HepG2 (cell line): Measurements from ENCODE around the gene TMEM100. TPM values are rescaled to one million over a fixed set of nuclear protein-coding genes. Genes with fewer than 3 reads are reported as not detected.

Source experiments
- ATAC-seq: fragments of 200-7000 bp; cut with Tn5 transposase; 3 replicates; pipeline ENCODE4 v1.9.1; 2020; ENCODE audit warnings: mild to moderate bottlenecking, moderate library complexity
- BruUV-seq: library from RNA; stranded (reverse); fragments of 400-500 nt; replicated peaks from 2 replicates; lab custom pipeline; 2021; lab: Mats Ljungman, UMichigan
- CTCF ChIA-PET: fragments of 300-600 bp; formaldehyde crosslinking; extraction: SDS; loops from one replicate; lab custom pipeline; 2021; ENCODE audit warnings: low total read pairs, inconsistent platforms, low intra/inter-chr PET ratio; lab: Yijun Ruan, JAX
- POLR2A ChIA-PET: fragments of 350-600 bp; sonication (Branson Sonifier 250); formaldehyde crosslinking; loops from one replicate; lab custom pipeline; 2020; ENCODE audit warnings: antibody characterized with exemption, inconsistent platforms; lab: Yijun Ruan, JAX
- DNase-seq: peaks from one replicate; pipeline ENCODE4 v3.0.0-alpha.2; 2015; ENCODE audit warnings: low spot score
- FAIRE-seq: peaks from 3 replicates; lab custom pipeline; 2011; peaks lifted over from hg19 to GRCh38; lab: Jason Lieb, UNC
- H2AFZ ChIP-seq: one replicate; pipeline ENCODE4 v1.6.1; 2011; ENCODE audit warnings: low read length, inconsistent platforms
- H3K27ac ChIP-seq: fragments of 300-600 bp; 3 replicates; pipeline ENCODE4 v1.8.0; 2011; ENCODE audit warnings: mixed run types, mild to moderate bottlenecking, mixed read lengths, low read length, inconsistent platforms; ENCODE audit not compliant: insufficient read depth; ENCODE audit errors: extremely low read length
- H3K27me3 ChIP-seq, 2 experiments: fragments of 200-600 bp in 1 of 2; 2 replicates in 1 of 2; 3 replicates in 1 of 2; pipeline versions ENCODE4 v1.6.0 to v1.8.0; 2011; ENCODE audit warnings: low read length in 2 of 2, mild to moderate bottlenecking in 2 of 2, moderate library complexity in 2 of 2, inconsistent platforms in 1 of 2; ENCODE audit not compliant: insufficient read depth in 2 of 2, control insufficient read depth in 1 of 2
- H3K36me3 ChIP-seq, 2 experiments: fragments of 200-600 bp in 1 of 2; replicated peaks in 1 of 2; 2 replicates in 1 of 2; 3 replicates in 1 of 2; pipeline versions ENCODE4 v1.5.1 to v1.8.0; 2011; ENCODE audit warnings: low read length in 2 of 2, inconsistent platforms in 1 of 2; ENCODE audit not compliant: insufficient read depth in 2 of 2, control insufficient read depth in 1 of 2
- H3K4me1 ChIP-seq: 2 replicates; pipeline ENCODE4 v1.5.1; 2012; ENCODE audit warnings: low read length, inconsistent platforms; ENCODE audit not compliant: insufficient read depth
- H3K4me2 ChIP-seq: 2 replicates; pipeline ENCODE4 v1.6.0; 2011; ENCODE audit warnings: low read depth, low read length, inconsistent platforms
- H3K4me3 ChIP-seq, 3 experiments: fragments of 200-600 bp in 1 of 3; sonication (generic), shearing (Covaris generic) in 1 of 3; replicated peaks in 1 of 3; 2 replicates each; pipeline ENCODE4 v1.5.1; 2011 to 2016; ENCODE audit warnings: low read length in 3 of 3, inconsistent platforms in 2 of 3, low read depth in 2 of 3, mild to moderate bottlenecking in 2 of 3, control low read depth in 1 of 3, mixed read lengths in 1 of 3; ENCODE audit not compliant: insufficient read depth in 1 of 3
- H3K79me2 ChIP-seq: one replicate; pipeline ENCODE4 v1.6.1; 2011; ENCODE audit warnings: low read length, inconsistent platforms; ENCODE audit not compliant: insufficient read depth
- H3K9ac ChIP-seq: 2 replicates; pipeline ENCODE4 v1.6.0; 2011; ENCODE audit warnings: mild to moderate bottlenecking, low read depth, low read length, inconsistent platforms; ENCODE audit not compliant: insufficient read depth
- H3K9me3 ChIP-seq: 2 replicates; pipeline ENCODE4 v1.5.1; 2012; ENCODE audit warnings: mild to moderate bottlenecking, low read length
- H4K20me1 ChIP-seq: 2 replicates; pipeline ENCODE4 v1.6.0; 2011; ENCODE audit warnings: inconsistent platforms, mild to moderate bottlenecking, low read length, moderate library complexity; ENCODE audit not compliant: insufficient read depth
- CBX2 ChIP-seq, 2 experiments: fragments of 200-600 bp in 1 of 2; sonication (generic); formaldehyde crosslinking in 1 of 2; IDR thresholded peaks; 2 replicates each; pipeline versions ENCODE4 v1.7.0 to v1.8.1; 2018 to 2022; ENCODE audit warnings: low read depth in 2 of 2, low read length in 1 of 2, mild to moderate bottlenecking in 1 of 2, missing genetic modification reagents in 1 of 2
- GTF3A ChIP-seq: sonication (generic); formaldehyde crosslinking; conservative IDR thresholded peaks from 2 replicates; pipeline ENCODE4 v1.4.0; 2020; ENCODE audit warnings: mild to moderate bottlenecking, missing genetic modification reagents
- MTERF4 ChIP-seq: sonication (generic); formaldehyde crosslinking; IDR thresholded peaks from 2 replicates; pipeline ENCODE4 v1.8.0; 2023; ENCODE audit warnings: mild to moderate bottlenecking, missing genetic modification reagents
- NCOR1 ChIP-seq: fragments of 200-600 bp; sonication (generic); IDR thresholded peaks from 2 replicates; pipeline ENCODE4 v1.7.0; 2017; ENCODE audit warnings: antibody characterized with exemption, low read length, borderline replicate concordance
- PRDM15 ChIP-seq: sonication (generic); formaldehyde crosslinking; IDR thresholded peaks from 2 replicates; pipeline ENCODE4 v1.4.0; 2020; ENCODE audit warnings: missing genetic modification reagents
- SNAI1 ChIP-seq: sonication (generic); formaldehyde crosslinking; IDR thresholded peaks from 2 replicates; pipeline ENCODE4 v1.5.0; 2020; ENCODE audit warnings: mild to moderate bottlenecking, missing genetic modification reagents, borderline replicate concordance
- U2AF1 ChIP-seq: fragments of 200-400 bp; formaldehyde crosslinking; optimal IDR thresholded peaks from 2 replicates; pipeline ENCODE3; 2017; ENCODE audit warnings: mild to moderate bottlenecking, low read depth, low read length
- ZBTB38 ChIP-seq: sonication (generic); formaldehyde crosslinking; IDR thresholded peaks from 2 replicates; pipeline ENCODE4 v1.5.1; 2020; ENCODE audit warnings: mild to moderate bottlenecking, missing genetic modification reagents
- ZNF232 ChIP-seq: sonication (generic); formaldehyde crosslinking; IDR thresholded peaks from 2 replicates; pipeline ENCODE4 v1.4.0; 2020; ENCODE audit warnings: missing genetic modification reagents, borderline replicate concordance
- ZNF605 ChIP-seq: sonication (generic); formaldehyde crosslinking; IDR thresholded peaks from 2 replicates; pipeline ENCODE4 v1.8.0; 2022; ENCODE audit warnings: mild to moderate bottlenecking, missing genetic modification reagents
- WGBS: methylation state at CpG from one replicate; pipeline ENCODE4 v1.1.6; 2017; ENCODE audit warnings: low lambda C conversion rate; 5-methylcytosine and 5-hydroxymethylcytosine counted together
- in situ Hi-C: cut with HindIII; loops from 2 replicates; pipeline ENCODE4 v1.10.0; 2017; ENCODE audit warnings: low pct_unique_long_range_greater_than_20kb; ENCODE audit not compliant: extremely low pct_ligation_motif_present
- intact Hi-C: fragments of 100-400 bp; cut with micrococcal nuclease; formaldehyde crosslinking; loops from one replicate; pipeline ENCODE4 v1.10.0; 2022; ENCODE audit not compliant: unreplicated experiment
- polyA plus RNA-seq, 8 experiments: library from polyadenylated mRNA; depleted of rRNA in 3 of 8; stranded (reverse) in 7 of 8; unstranded in 1 of 8; fragments of >200 nt; fragmentation: Illumina TruSeq in 4 of 8; extraction: Trizol in 4 of 8; gene quantifications; 2 replicates each; pipeline versions ENCODE4 v1.2.1 to v1.2.3, GENCODE V29; 2011 to 2016; ENCODE audit warnings: low read depth in 4 of 8, missing spikeins in 1 of 8, mixed read lengths in 1 of 8; ENCODE audit not compliant: insufficient read depth in 1 of 8
- total RNA-seq, 5 experiments: library from RNA; depleted of rRNA; stranded (reverse); fragments of >200 nt; fragmentation: Illumina TruSeq; extraction: Trizol; gene quantifications; 2 replicates each; pipeline ENCODE4 v1.2.3, GENCODE V29; 2016; ENCODE audit warnings: low read depth in 1 of 5
- TF ChIP-seq, protein P1 (sequence below): IDR thresholded peaks from 2 replicates; pipeline ENCODE4 v1.6.1; 2016; ENCODE audit warnings: missing genetic modification reagents, missing compliant biosample characterization

Gene TMEM100
- total and polyA plus RNA-seq, 2 of the 13 experiments (the other 11 are each of a cell fraction or from before 2014, with no cell fraction given), result not detected

GRCh38 chr17:55737976-55738501, 15.4 kb upstream of the TMEM100 start:
- Histone ChIP-seq H3K27me3 (no peaks in the 10 kb centered on the region), H2AFZ (no peak overlapping the region), H3K4me3 (no peak overlapping the region), H3K4me1 (peaks cover 26% of the 10 kb centered on the region), H3K9me3 (no peaks in the 10 kb centered on the region), H3K79me2 (no peaks in the 10 kb centered on the region), H3K36me3 (no peaks in the 10 kb centered on the region), H3K9ac (no peak overlapping the region), H3K27ac (no peak overlapping the region), H4K20me1 (no peaks in the 10 kb centered on the region), H3K4me2 (no peak overlapping the region)
- BruUV-seq, result no TSS peak
- TF ChIP-seq ZNF605 (CRISPR knock-in tag) (no peak), MTERF4 (no peak), U2AF1 (no peak), PRDM15 (no peak), ZNF232 (no peak), CBX2 (IDR thresholded peaks at IDR 0.05; ENCODE audit: low read depth, low read length) (no peak), CBX2 (CRISPR knock-in tag; IDR thresholded peaks at IDR 0.05; ENCODE audit: low read depth) (no peak), ZBTB38 (CRISPR knock-in tag) (no peak), GTF3A (CRISPR knock-in tag) (no peak), NCOR1 (no peak), SNAI1 (CRISPR knock-in tag) (no peak)
- TF ChIP-seq, protein P1, sequence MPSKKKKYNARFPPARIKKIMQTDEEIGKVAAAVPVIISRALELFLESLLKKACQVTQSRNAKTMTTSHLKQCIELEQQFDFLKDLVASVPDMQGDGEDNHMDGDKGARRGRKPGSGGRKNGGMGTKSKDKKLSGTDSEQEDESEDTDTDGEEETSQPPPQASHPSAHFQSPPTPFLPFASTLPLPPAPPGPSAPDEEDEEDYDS (CRISPR knock-in tag), result no peak
- ChIA-PET POLR2A (no interaction called here), CTCF (no interaction called here)
- FAIRE-seq, result no peak
- in situ Hi-C loops (loop anchor here (5.0 kb wide), 1 partner anchor 34 kb away; no protein-coding TSS in a partner anchor), intact Hi-C loops (no loop called here)
- ATAC-seq, result no peak; the same call in 2 of the 3 replicates
- no peak for DNase-seq
- 30% methylated on average over 4 of the region's 4 CpGs for WGBS
